ENCODE results near the gene KTN1.

DNA sequence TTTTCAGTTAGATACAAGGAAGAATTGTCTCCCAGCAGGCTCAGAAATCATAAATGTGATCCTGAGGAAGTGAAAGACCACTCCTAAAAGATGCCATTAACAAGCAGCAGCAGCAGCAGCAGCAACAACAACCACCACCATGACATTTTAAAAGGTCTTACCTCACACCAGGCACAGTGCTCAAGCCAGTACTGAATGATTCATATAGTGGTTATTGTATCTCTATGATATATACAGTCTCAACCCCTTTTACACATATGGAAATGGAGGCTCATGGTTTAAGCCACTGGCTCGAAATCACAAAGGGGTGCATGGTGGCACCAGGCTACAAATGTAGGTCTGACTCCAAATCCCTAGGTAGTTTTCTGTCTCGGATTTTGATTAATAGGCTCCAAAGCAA lies 126.9 kb downstream of the KTN1 start:
- TF ChIP-seq POLR2AphosphoS5 (IDR thresholded peaks at IDR 0.05; ENCODE audit: borderline replicate concordance, low read depth, low read length) (no peak), EZH2 (IDR thresholded peaks at IDR 0.05) (no peak), FOXP2 (optimal IDR thresholded peaks at IDR 0.05; ENCODE audit: control extremely low read depth, extremely low read length, insufficient read depth) (no peak)
